Skin epidermis (tissue), 12 donors: Measurements from ENCODE around the gene ADISSP.
A peak's percentile ranks its signal among the peaks of the same experiment; 100 is the strongest.

ENCODE experiments used
- H3K27ac ChIP-seq, 21 experiments: fragments of 200-600 bp; sonication (generic) in 11 of 21; one replicate each; pipeline ENCODE4 v1.5.0; 2020; ENCODE audit warnings: mild to moderate bottlenecking in 3 of 21, inconsistent platforms in 2 of 21, moderate library complexity in 2 of 21
- H3K4me3 ChIP-seq, 7 experiments: fragments of 200-600 bp; sonication (generic) in 2 of 7; one replicate each; pipeline ENCODE4 v1.5.0; 2020; ENCODE audit warnings: inconsistent platforms in 2 of 7, mild to moderate bottlenecking in 2 of 7, moderate library complexity in 1 of 7

The ADISSP gene

DNA sequence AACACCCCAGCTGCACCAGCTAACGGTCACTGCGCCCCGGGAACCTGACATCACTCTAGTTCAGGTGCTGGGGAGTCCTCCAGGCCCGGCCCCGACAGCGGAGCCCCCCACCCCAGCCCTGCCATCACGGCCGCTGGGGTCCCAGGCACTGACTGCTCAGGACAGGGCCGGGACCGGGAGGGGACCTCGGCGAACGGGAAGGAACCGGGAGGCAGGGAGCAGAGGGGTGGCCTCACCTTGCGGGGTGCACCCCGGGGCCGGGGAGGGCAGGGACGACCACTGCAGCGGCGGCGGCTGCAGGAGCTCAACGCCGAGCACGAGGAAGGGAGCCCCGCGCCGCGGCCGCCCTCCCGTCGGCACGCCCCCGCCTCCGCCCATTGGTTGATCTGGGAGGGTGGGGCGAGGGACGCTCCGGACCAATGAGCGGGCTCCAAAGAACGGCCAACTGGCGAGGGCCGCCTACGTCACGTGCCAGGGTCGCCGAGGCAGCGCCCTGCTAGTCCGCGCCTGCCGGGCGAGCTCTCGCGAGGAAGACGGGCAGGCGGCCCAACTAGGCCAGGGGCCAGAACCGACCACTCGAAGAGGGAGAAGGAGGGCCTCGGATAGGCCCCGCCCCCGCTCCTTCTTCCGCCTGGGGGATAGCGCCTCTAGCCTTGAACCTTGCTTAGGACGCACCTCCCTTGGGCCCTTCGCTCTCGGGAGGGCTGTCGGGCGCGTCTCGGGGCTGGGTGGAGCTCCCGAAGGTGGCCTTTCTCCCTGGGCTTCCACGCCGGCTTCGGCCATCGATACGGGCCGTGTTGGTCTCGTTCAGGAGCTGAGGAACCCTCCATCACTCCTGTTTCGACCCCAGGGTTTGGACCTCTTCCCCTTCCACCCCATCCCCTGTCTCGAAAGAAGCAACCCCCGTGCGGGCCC lies at the start of gene ADISSP:
Gene ADISSP, minus strand, starts transcription at position 327 of the 915 bp plus-strand sequence. CDS start 7,653 bp downstream, outside the sequence.
- Histone ChIP-seq H3K27ac (peak within 1 kb of the TSS; percentile 65 to 94 (median 89)), H3K4me3 (peak within 1 kb of the TSS; percentile 61 to 77 (median 71))

GRCh38 chr20:3815703-3816315 lies 48.3 kb upstream of the ADISSP start:
- Histone ChIP-seq H3K27ac (peak overlapping the region in 13 of 21 experiments; percentile 8 to 90 (median 48)), H3K4me3 (no peak overlapping the region)

DNA sequence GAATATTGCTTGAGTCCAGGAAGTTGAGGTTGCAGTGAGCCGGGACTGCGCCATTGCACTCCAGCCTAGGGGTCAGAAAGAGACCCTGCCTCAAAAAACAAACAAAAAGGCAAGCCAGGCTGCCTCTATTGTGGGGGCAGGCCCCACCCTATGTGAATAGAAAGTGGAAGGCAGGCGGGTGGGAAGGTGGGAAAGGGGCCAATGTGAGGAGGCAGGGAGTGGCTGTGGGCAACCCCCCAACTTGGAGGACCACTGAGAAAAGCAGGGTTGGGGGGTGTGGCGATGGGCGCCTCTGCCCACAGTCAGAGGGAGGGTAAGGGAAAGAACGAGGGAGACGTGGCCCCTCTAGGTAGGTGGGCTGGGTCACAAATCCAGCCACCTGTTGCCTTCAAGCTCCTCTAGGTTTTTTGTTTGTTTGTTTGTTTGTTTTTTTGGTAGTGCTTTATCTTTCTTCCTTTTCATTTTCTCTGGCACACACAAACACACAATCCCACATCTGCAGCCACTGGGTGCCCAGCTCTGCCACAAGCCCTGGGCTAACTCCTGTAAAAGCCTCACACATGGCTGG lies 47.5 kb upstream of the ADISSP start:
- peak overlapping the region in 9 of 21 experiments; percentile 29 to 90 (median 65) for H3K27ac ChIP-seq

DNA sequence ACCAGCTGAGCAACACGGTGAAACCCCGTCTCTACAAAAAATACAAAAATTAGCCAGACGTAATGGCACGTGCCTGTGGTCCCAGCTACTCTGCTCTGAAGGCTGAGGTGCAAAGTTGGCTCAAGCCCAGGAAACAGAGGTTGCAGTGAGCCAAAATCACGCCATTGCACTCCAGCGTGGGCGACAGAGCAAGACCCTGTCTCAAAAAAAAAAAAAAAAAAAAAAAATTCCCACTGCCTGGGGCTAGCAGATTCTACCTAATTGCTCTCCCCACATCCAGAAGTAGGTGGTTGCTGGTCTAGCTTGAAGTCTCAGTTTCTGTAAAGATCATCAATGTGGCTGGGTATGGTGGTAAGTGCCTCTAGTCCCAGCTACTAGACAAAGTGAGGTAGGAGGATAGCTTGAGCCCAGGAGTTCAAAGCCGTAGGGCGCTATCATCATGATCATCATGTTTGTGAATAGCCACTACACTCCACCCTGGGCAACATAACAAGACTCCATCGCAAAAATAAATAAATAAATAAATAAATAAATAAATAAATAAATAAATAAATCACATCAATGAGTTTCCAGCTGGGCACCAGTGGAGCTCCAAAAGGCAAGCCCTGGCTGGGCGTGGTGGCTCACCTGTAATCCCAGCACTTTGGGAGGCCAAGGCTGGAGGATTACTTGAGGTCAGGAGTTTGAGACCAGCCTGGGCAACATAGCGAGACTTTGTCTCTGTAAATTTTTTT lies 46.5 kb upstream of the ADISSP start:
- Histone ChIP-seq H3K27ac (peak overlapping the region in 11 of 21 experiments; percentile 34 to 98 (median 84)), H3K4me3 (no peak overlapping the region)

More for the DNA sequence above, 47.5 kb upstream of the ADISSP start:
- H3K4me3 ChIP-seq, result no peak overlapping the region

- H3K27ac ChIP-seq, result peak overlapping the region in 20 of 21 experiments; percentile 3 to 98 (median 86)
Observed at GRCh38 chr20:3812975-3813847, 45.7 kb upstream of the ADISSP start.

DNA sequence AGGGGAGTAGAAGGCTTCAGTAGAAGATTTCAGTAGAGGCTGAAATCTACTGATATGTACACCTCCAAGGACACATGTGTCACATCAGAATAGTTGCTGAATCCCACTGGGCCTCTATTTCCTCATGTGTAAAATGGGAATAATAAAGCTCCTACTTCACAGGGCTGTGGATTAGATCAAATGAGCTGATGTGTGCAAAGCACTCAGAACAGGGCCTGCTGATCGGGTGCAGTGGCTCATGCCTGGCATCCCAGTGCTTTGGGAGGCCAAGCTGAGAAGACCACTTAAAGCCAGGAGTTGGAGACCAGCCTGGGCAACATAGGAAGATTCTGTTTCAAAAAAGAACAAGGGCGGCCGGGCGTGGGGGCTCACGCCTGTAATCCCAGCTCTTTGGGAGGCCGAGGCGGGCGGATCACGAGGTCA lies 44.7 kb upstream of the ADISSP start:
- no peak overlapping the region for H3K4me3 ChIP-seq
- H3K27ac ChIP-seq, result peak overlapping the region in 20 of 21 experiments; percentile 61 to 98 (median 89)

More at GRCh38 chr20:3812975-3813847, 45.7 kb upstream of the ADISSP start:
- H3K4me3 ChIP-seq, result no peak overlapping the region

DNA sequence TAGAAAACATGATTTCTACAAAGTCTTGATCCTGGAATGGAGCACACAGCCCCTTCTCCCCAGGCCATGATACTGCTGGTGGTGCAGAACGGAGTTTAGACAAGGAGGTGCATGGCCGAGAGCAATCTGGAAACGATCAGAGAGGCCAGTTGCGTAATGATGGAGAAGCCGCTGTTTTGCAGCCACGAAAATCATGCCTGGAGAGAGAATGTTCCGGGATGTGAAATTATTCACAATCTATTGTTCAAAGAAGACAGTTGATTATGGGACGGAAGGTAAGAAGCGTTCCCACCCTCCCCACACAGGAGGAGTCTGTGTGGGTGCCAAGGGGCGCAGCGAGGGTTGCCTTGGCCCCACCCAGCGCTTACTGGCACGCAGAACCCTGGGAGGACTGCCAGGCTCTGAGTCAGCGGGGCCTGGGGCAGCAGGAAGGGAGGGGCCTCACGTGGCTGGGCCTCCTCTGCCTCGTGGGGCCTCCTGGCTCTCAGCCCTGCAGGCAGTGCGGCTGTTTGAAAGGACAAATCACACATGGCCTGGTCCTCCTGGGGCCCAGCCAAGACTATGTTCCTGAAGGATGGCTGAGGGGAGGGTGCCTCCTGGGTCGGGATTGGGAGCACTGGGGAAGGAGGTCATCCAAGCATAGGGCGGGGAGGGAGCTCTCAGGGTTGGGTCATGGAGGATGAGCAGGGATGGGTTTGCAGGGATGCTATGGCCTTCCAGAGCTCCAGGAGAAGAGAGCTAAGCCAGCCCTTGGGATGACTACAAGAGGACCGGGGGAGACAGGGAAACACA lies 44.1 kb upstream of the ADISSP start:
- Histone ChIP-seq H3K27ac (peak overlapping the region in 20 of 21 experiments; percentile 65 to 98 (median 89)), H3K4me3 (peak overlapping the region; percentile 3 to 30 (median 19))

DNA sequence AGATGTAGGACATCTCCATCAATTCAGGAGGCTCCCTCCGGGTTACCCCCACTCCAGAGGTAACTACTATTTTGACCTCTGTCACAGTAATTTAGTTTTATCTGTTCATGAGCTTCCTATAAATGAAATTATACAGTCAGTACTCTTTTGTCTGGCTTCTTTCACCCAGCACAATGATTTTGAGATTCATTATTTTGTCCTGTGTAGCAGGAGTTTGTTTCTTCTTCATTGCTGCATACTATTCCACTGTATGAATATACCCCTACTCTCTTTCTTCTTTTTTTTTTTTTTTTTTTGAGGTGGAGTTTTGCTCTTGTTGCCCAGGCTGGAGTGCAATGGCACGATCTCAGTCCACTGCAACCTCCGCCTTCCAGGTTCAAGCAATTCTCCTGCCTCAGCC lies 41.0 kb upstream of the ADISSP start:
- no peak overlapping the region for H3K4me3 ChIP-seq
- peak overlapping the region in 19 of 21 experiments; percentile 77 to 97 (median 93) for H3K27ac ChIP-seq

- H3K4me3 ChIP-seq, result no peak overlapping the region
- H3K27ac ChIP-seq, result peak overlapping the region in 17 of 21 experiments; percentile 2 to 97 (median 88)
Observed at GRCh38 chr20:3804781-3805180, 37.2 kb upstream of the ADISSP start.

GRCh38 chr20:3804254-3804751 lies 36.8 kb upstream of the ADISSP start:
- Histone ChIP-seq H3K4me3 (no peak overlapping the region), H3K27ac (peak overlapping the region in 15 of 21 experiments; percentile 2 to 97 (median 93))

DNA sequence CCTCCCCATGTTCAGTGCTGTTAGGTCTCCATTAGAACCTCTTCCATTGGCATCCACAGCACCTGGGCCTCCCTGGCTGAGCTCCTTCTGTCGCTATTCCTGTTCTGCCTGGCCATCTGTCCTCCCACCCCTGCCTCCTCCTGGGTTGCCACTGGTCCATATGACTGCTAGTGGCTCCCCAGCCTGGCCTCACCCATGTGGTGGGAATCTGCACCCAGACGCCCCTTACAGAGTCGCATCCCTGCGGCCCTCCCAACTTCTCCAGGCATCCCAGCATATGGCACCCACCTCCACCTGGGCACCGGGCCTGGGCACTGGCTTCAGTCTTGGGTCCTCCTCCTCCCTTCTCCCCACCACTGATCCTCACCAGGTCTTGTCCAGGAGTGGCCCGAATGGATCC lies 36.3 kb upstream of the ADISSP start:
- H3K27ac ChIP-seq, result peak overlapping the region in 12 of 21 experiments; percentile 11 to 97 (median 94)
- no peak overlapping the region for H3K4me3 ChIP-seq

DNA sequence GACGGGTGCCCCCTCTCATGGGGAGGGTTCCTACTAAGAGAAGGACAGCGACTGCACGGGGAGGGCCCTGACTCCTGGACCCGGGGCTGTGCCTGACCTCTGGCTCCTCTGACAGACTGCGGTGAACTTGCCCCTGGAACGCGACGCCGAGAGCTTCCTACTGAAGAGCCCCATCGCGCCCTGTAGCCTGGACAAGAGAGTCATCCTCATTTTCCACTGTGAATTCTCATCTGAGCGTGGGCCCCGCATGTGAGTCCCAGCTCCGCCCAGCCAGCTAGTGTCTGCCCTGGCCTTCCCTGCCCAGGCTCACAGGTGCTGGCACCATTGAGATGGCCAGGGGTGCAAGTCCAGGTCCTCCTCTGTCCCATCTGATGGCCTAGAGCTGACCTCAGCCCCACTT lies 35.7 kb upstream of the ADISSP start:
- peak overlapping the region in 8 of 21 experiments; percentile 14 to 96 (median 74) for H3K27ac ChIP-seq
- H3K4me3 ChIP-seq, result no peak overlapping the region

- H3K4me3 ChIP-seq, result no peak overlapping the region
Observed at GRCh38 chr20:3802524-3803239, 35.1 kb upstream of the ADISSP start.

DNA sequence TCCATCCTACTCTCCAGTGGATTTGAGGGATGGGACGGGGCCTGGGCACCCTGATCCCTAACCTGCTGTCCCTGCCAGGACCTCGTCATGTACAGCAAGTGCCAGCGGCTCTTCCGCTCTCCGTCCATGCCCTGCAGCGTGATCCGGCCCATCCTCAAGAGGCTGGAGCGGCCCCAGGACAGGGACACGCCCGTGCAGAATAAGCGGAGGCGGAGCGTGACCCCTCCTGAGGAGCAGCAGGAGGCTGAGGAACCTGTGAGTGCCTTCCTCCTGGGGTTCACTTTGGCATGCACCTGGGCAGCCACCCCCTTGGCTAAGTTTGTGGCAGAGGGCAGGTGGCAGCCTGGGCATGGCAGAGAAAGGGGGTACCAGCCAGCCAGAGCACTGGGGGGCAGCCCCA lies 34.3 kb upstream of the ADISSP start:
- H3K27ac ChIP-seq, result peak overlapping the region in 14 of 21 experiments; percentile 0 to 97 (median 90)
- no peak overlapping the region for H3K4me3 ChIP-seq

More at GRCh38 chr20:3802524-3803239, 35.1 kb upstream of the ADISSP start:
- H3K27ac ChIP-seq, result peak overlapping the region in 10 of 21 experiments; percentile 3 to 96 (median 70)

DNA sequence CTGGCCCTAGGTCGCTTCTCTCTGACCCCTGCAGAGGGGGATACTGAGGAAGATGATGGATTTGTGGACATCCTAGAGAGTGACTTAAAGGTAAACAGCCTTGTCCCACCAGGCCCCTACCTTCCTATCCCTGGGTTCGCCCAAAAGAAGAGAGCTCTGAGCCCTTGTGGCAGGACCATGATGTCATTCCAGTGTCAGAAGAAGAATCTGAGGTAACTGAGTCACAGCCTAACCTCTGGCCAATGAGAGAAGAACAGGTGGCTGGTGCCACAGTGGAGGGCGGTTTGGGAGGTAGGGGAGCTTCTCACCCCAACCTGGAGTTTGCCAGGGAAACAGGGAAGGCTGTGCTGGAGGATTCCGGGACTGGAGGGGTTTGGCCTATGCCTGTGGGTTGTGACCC lies 33.7 kb upstream of the ADISSP start:
- Histone ChIP-seq H3K4me3 (no peak overlapping the region), H3K27ac (peak overlapping the region in 14 of 21 experiments; percentile 0 to 97 (median 90))

- peak overlapping the region in 14 of 21 experiments; percentile 6 to 97 (median 90) for H3K27ac ChIP-seq
- H3K4me3 ChIP-seq, result no peak overlapping the region
Observed at GRCh38 chr20:3800878-3801260, 33.3 kb upstream of the ADISSP start.
